Measurements from ENCODE around the gene CLDN19.

- no peak for TF ChIP-seq CTCF (conservative IDR thresholded peaks at IDR 0.05)
- no peak for TF ChIP-seq ZFX (IDR thresholded peaks at IDR 0.05)
Observed at GRCh38 chr1:42733415-42734200, 6.4 kb downstream of the CLDN19 start.

Data from C4-2B (cell line).